ENCODE measurements around the gene DNM3.

DNM3 gene

DNA sequence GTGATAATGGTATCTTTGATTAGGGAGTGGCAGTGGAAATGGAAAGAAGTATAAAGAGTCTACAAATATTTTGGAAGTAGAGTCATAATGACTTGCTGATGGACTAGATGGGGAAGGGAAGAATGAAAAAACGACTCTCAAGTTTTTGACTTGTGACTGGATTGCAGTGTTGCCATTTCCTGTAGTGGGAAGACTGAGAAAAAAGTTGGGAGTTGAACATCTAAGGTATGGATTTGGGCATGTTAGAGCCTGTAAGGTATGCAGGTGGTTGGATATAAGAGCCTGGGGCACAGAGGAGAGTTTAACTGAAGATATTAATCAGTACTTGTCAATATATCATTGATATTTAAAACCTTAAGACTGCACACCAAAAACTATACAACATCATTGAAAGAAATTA, 19.4 kb downstream of the DNM3 start:
- no peak for DNase-seq
- in situ Hi-C loops (cut with HindIII; ENCODE audit: low pct_ligation_motif_present, low sequenced_read_pairs), result no loop called here
- Histone ChIP-seq H3K36me3 (replicated peaks) (no peaks in the 10 kb centered on the region), H3K27me3 (replicated peaks) (no peaks in the 10 kb centered on the region), H3K27ac (no peak overlapping the region), H3K4me3 (ENCODE audit: low read depth, low read length) (no peak overlapping the region)
- TF ChIP-seq, protein P1, sequence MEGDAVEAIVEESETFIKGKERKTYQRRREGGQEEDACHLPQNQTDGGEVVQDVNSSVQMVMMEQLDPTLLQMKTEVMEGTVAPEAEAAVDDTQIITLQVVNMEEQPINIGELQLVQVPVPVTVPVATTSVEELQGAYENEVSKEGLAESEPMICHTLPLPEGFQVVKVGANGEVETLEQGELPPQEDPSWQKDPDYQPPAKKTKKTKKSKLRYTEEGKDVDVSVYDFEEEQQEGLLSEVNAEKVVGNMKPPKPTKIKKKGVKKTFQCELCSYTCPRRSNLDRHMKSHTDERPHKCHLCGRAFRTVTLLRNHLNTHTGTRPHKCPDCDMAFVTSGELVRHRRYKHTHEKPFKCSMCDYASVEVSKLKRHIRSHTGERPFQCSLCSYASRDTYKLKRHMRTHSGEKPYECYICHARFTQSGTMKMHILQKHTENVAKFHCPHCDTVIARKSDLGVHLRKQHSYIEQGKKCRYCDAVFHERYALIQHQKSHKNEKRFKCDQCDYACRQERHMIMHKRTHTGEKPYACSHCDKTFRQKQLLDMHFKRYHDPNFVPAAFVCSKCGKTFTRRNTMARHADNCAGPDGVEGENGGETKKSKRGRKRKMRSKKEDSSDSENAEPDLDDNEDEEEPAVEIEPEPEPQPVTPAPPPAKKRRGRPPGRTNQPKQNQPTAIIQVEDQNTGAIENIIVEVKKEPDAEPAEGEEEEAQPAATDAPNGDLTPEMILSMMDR (IDR thresholded peaks at IDR 0.05; ENCODE audit: low read depth, low read length, missing control alignments), result no peak

DNA sequence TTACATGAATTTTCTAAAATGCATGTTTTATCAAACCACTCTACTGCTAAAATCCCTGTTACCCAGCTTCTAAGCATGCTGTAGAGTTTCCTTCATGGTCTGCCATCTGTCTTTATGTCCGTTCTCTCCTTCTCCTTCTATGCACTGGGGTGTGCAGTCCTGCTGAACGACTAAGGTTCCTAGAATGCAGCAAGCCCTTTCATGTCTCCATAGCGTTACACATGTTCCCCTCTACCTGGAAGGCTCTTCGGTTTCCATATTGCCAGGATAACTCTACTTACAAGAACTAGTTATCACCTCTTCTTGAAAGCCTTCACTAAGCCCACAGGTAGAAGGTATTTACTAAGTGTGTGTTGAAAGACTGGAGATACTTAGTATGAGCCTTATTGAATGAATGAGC, 22.2 kb downstream of the DNM3 start:
- TF ChIP-seq, protein P1 (IDR thresholded peaks at IDR 0.05; ENCODE audit: low read depth, low read length, missing control alignments), result no peak
- H3K4me3 ChIP-seq (ENCODE audit: low read depth, low read length), result no peak overlapping the region
- DNase-seq, result no peak
- in situ Hi-C loops (cut with HindIII; ENCODE audit: low pct_ligation_motif_present, low sequenced_read_pairs), result no loop called here
- H3K27ac ChIP-seq, result no peak overlapping the region
- no peaks in the 10 kb centered on the region for H3K36me3 ChIP-seq (replicated peaks)
- H3K27me3 ChIP-seq (replicated peaks), result no peaks in the 10 kb centered on the region

DNA sequence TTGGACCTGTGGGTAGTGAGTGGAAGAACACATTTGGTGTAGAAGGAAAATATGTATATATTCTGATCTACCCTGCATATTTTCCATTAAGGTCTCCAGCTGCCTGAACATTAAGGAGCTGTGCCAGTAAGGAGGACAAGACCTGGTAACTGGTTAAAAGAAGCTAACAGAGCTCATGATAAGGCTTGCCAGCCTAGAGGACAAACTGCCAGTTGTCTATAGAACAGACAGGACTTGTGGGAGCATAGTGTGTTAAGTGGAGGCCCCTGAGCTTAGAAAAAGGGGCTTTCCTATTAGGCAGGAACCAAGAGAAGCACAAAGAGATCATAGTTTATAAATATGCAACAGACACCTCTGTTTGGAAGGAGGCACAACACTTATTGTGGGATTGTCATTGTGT, 23.0 kb downstream of the DNM3 start:
- Histone ChIP-seq H3K36me3 (replicated peaks) (no peaks in the 10 kb centered on the region), H3K27me3 (replicated peaks) (no peaks in the 10 kb centered on the region), H3K4me3 (ENCODE audit: low read depth, low read length) (no peak overlapping the region), H3K27ac (no peak overlapping the region)
- no peak for DNase-seq
- TF ChIP-seq, protein P1 (IDR thresholded peaks at IDR 0.05; ENCODE audit: low read depth, low read length, missing control alignments), result no peak
- in situ Hi-C loops (cut with HindIII; ENCODE audit: low pct_ligation_motif_present, low sequenced_read_pairs), result no loop called here

DNA sequence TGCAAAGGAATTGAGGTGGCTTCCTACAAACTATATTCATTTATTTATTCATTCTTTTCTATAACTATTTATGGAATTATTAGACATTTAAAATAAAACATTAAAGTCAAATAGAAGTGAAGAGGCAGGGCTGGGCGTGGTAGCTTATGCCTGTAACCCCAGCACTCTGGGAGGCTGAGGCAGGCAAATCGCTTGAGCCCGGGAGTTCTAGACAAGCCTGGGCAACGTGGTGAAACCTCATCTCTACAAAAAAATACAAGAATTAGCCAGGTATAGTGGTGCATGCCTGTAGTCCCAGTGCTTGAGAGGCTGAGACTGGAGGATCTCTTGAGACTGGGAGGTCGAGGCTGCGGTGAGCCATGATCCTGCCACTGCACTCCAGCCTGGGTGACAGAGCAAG, 23.8 kb downstream of the DNM3 start:
- TF ChIP-seq, protein P1 (IDR thresholded peaks at IDR 0.05; ENCODE audit: low read depth, low read length, missing control alignments), result no peak
- no peak for DNase-seq
- Histone ChIP-seq H3K4me3 (ENCODE audit: low read depth, low read length) (no peak overlapping the region), H3K36me3 (replicated peaks) (no peaks in the 10 kb centered on the region), H3K27ac (no peak overlapping the region), H3K27me3 (replicated peaks) (no peaks in the 10 kb centered on the region)
- in situ Hi-C loops (cut with HindIII; ENCODE audit: low pct_ligation_motif_present, low sequenced_read_pairs), result no loop called here

DNA sequence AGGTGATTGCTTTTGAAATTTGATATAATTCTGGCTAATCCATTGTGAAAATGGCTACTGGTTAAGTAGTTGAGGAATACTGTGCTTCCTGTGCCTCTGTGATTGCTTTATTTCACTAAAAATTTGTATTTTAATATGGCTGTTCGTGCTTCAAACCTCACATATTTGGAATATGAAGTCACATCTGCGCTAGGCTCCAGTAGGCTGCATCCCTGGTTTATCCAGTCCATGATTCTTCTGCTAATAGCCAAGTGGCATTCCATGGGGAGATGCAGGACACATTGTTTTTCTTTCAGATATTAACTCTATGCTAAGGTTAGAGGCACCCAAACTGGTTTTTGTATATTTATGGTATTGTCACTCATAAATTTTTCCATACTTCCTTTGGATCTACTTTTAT, 25.9 kb downstream of the DNM3 start:
- H3K27me3 ChIP-seq (replicated peaks), result no peaks in the 10 kb centered on the region
- TF ChIP-seq, protein P1 (IDR thresholded peaks at IDR 0.05; ENCODE audit: low read depth, low read length, missing control alignments), result no peak

DNA sequence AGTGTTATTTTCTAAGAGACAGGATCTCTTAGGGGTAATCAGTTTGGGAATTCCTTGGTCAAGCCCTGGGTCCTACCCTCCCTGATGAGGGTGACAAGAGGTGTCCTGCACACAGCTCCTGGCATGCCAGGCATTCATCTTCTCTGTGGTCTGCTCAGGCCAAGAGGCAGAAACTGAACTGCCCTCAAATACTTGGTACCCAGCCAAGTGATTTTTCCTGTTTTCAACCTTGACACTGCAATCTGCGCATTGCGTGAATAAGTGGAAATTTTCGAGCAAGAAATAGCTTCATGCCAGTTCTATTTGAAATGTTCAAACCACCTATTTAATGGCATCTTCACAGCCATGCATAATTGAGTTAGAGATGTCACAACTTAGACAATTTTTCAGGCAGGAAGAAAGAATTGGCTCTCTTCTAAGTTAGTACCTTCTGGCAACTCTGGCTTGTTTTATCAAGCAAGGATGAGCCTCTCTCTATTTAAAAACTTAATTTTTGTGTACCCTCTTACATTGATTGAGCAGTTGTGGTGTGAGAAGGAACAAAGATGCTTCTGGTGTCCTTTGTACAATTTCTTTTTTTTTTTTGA, 27.0 kb downstream of the DNM3 start:
- Histone ChIP-seq H3K27ac (no peak overlapping the region), H3K4me3 (ENCODE audit: low read depth, low read length) (no peak overlapping the region), H3K36me3 (replicated peaks) (no peaks in the 10 kb centered on the region), H3K27me3 (replicated peaks) (no peaks in the 10 kb centered on the region)
- TF ChIP-seq, protein P1 (IDR thresholded peaks at IDR 0.05; ENCODE audit: low read depth, low read length, missing control alignments), result no peak
- in situ Hi-C loops (cut with HindIII; ENCODE audit: low pct_ligation_motif_present, low sequenced_read_pairs), result no loop called here
- DNase-seq, result no peak

More for the DNA sequence above, 25.9 kb downstream of the DNM3 start:
- H3K27ac ChIP-seq, result no peak overlapping the region
- no peak for DNase-seq
- H3K36me3 ChIP-seq (replicated peaks), result no peaks in the 10 kb centered on the region
- H3K4me3 ChIP-seq (ENCODE audit: low read depth, low read length), result no peak overlapping the region
- in situ Hi-C loops (cut with HindIII; ENCODE audit: low pct_ligation_motif_present, low sequenced_read_pairs), result no loop called here

Measured in brain microvascular endothelial cell (primary cell).